Measurements from ENCODE around the gene RECQL5. TPM values are rescaled to one million over a fixed set of nuclear protein-coding genes. Genes with fewer than 3 reads are reported as not detected.

Gene RECQL5
- total RNA-seq, 2 experiments from 2014 or later, result 90.0 to 139 TPM

DNA sequence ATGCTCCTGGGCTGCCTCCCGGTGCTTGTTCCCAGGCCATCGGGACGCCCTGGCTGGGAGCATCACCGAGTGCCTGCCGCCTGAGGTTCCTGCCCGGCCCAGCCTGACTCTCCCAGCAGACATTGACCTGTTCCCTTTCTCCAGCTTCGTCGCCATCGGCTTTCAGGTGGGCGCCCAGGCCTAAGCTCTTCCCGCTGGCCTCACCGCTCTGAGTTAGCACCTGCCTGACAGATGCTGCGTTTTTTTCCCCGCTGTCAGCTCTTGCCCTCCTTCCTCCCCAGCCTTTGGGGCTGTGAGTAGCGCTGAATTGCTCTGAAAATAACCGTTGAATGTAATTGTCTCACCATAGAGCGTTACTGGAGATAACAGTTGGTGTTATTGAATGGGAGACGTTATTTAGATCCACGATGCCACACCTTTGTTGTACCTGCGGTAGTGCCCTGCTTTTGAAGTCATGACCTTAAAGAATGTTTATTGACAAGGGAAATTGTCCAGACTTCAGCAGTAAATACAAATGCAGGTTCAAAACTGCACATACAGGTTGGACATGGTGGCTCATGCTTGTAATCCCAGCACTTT, 55.0 kb downstream of the RECQL5 start:
- Histone ChIP-seq H2AFZ (ENCODE audit: low read length) (no peak overlapping the region), H3K9me2 (ENCODE audit: insufficient read depth, low read length) (no peaks in the 10 kb centered on the region), H3K27ac (ENCODE audit: low read depth, low read length, poor library complexity, severe bottlenecking) (no peak overlapping the region), H4K20me1 (ENCODE audit: insufficient read depth, low read length) (no peaks in the 10 kb centered on the region), H3K79me2 (ENCODE audit: insufficient read depth, low read depth, low read length) (no peaks in the 10 kb centered on the region), H3K4me1 (ENCODE audit: insufficient read depth, low read length, poor library complexity, severe bottlenecking) (no peaks in the 10 kb centered on the region), H3K9me3 (ENCODE audit: low read length) (no peaks in the 10 kb centered on the region), H3K36me3 (ENCODE audit: insufficient read depth, low read length) (no peaks in the 10 kb centered on the region), H3K4me2 (ENCODE audit: low read length) (no peak overlapping the region), H3K4me3 (ENCODE audit: low read depth, low read length, poor library complexity, severe bottlenecking) (no peak overlapping the region)
- no peak for DNase-seq (ENCODE audit: low spot score)
- intact Hi-C loops (cut with micrococcal nuclease; ENCODE audit: unreplicated experiment), result no loop called here
- TF ChIP-seq EZH2phosphoT487 (IDR thresholded peaks at IDR 0.05; ENCODE audit: borderline replicate concordance, low read depth, low read length) (no peak), CTCF (conservative IDR thresholded peaks at IDR 0.05; ENCODE audit: low read length) (no peak)
- ChIA-PET POLR2A (interaction anchor here (0.7 kb wide), 2 partner anchors 136 to 560 kb away, joined by 3 read pairs; no protein-coding TSS in a partner anchor), CTCF (ENCODE audit: unreplicated experiment) (interaction anchor here (1.8 kb wide), 1 partner anchor 21 kb away, joined by 4 read pairs; the partner anchor contains the start of gene SMIM5)
- no TSS peak for BruUV-seq (replicated peaks)

- Histone ChIP-seq H3K79me2 (ENCODE audit: insufficient read depth, low read depth, low read length) (no peaks in the 10 kb centered on the region), H3K27ac (ENCODE audit: low read depth, low read length, poor library complexity, severe bottlenecking) (no peak overlapping the region), H3K9me3 (ENCODE audit: low read length) (no peaks in the 10 kb centered on the region), H3K4me2 (ENCODE audit: low read length) (no peak overlapping the region), H3K4me1 (ENCODE audit: insufficient read depth, low read length, poor library complexity, severe bottlenecking) (no peaks in the 10 kb centered on the region), H3K4me3 (ENCODE audit: low read depth, low read length, poor library complexity, severe bottlenecking) (no peak overlapping the region), H3K9me2 (ENCODE audit: insufficient read depth, low read length) (no peaks in the 10 kb centered on the region), H4K20me1 (ENCODE audit: insufficient read depth, low read length) (no peaks in the 10 kb centered on the region), H3K36me3 (ENCODE audit: insufficient read depth, low read length) (no peaks in the 10 kb centered on the region), H2AFZ (ENCODE audit: low read length) (no peak overlapping the region)
- TF ChIP-seq EZH2phosphoT487 (IDR thresholded peaks at IDR 0.05; ENCODE audit: borderline replicate concordance, low read depth, low read length) (no peak), CTCF (conservative IDR thresholded peaks at IDR 0.05; ENCODE audit: low read length) (no peak)
- CTCF ChIA-PET (ENCODE audit: unreplicated experiment), result interaction anchor here (1.8 kb wide), 1 partner anchor 23 kb away, joined by 4 read pairs; the partner anchor contains the start of gene SMIM5
- intact Hi-C loops (cut with micrococcal nuclease; ENCODE audit: unreplicated experiment), result no loop called here
- no TSS peak for BruUV-seq (replicated peaks)
- POLR2A ChIA-PET, result interaction anchor here (0.7 to 1.2 kb wide), 2 partner anchors 19 to 128 kb away, joined by 3 read pairs; no protein-coding TSS in a partner anchor
- no peak for DNase-seq (ENCODE audit: low spot score)
These were observed 56.6 kb downstream of the RECQL5 start for GRCh38 chr17:75610103-75610984.
